Rectal smooth muscle tissue (tissue), 1 donor: ENCODE data around the gene ZNF282.

Source experiments
- H3K27ac ChIP-seq: one replicate; pipeline ENCODE4 v1.7.0; 2013; ENCODE audit warnings: low read depth, low read length, inconsistent platforms
- H3K27me3 ChIP-seq: one replicate; pipeline ENCODE4 v1.7.0; 2013; ENCODE audit warnings: low read length; ENCODE audit not compliant: control insufficient read depth, insufficient read depth
- H3K36me3 ChIP-seq: one replicate; pipeline ENCODE4 v1.7.0; 2013; ENCODE audit warnings: low read length; ENCODE audit not compliant: control insufficient read depth, insufficient read depth
- H3K4me1 ChIP-seq: one replicate; pipeline ENCODE4 v1.7.0; 2013; ENCODE audit warnings: low read length; ENCODE audit not compliant: control insufficient read depth, insufficient read depth
- H3K4me3 ChIP-seq: one replicate; pipeline ENCODE4 v1.7.0; 2013; ENCODE audit warnings: low read length
- H3K9ac ChIP-seq: one replicate; pipeline ENCODE4 v1.7.0; 2013; ENCODE audit warnings: low read length

The ZNF282 gene

GRCh38 chr7:149172534-149172920, 22.8 kb upstream of the ZNF282 start:
- H3K9ac ChIP-seq = no peak overlapping the region
- H3K27ac ChIP-seq = no peak overlapping the region
- H3K4me1 ChIP-seq = no peaks in the 10 kb centered on the region
- H3K4me3 ChIP-seq = no peak overlapping the region
- H3K27me3 ChIP-seq = no peaks in the 10 kb centered on the region
- H3K36me3 ChIP-seq = peaks cover 19% of the 10 kb centered on the region

- peaks cover 27% of the 10 kb centered on the region for H3K36me3 ChIP-seq
- H3K4me3 ChIP-seq = no peak overlapping the region
- H3K9ac ChIP-seq = no peak overlapping the region
Measured at GRCh38 chr7:149175150-149175549, 20.2 kb upstream of the ZNF282 start.

GRCh38 chr7:149179241-149179640, 16.1 kb upstream of the ZNF282 start:
- Histone ChIP-seq H3K4me3 (no peak overlapping the region), H3K4me1 (peaks cover 3% of the 10 kb centered on the region), H3K27ac (no peak overlapping the region), H3K9ac (no peak overlapping the region), H3K36me3 (peaks cover 26% of the 10 kb centered on the region), H3K27me3 (no peaks in the 10 kb centered on the region)

More at GRCh38 chr7:149175150-149175549, 20.2 kb upstream of the ZNF282 start:
- Histone ChIP-seq H3K27me3 (no peaks in the 10 kb centered on the region), H3K27ac (no peak overlapping the region), H3K4me1 (peaks cover 3% of the 10 kb centered on the region)

GRCh38 chr7:149180722-149181449, 14.5 kb upstream of the ZNF282 start:
- Histone ChIP-seq H3K36me3 (peaks cover 26% of the 10 kb centered on the region), H3K27ac (no peak overlapping the region), H3K4me3 (no peak overlapping the region), H3K9ac (no peak overlapping the region), H3K4me1 (peaks cover 3% of the 10 kb centered on the region), H3K27me3 (no peaks in the 10 kb centered on the region)

- H3K27ac ChIP-seq = no peak overlapping the region
- peaks cover 22% of the 10 kb centered on the region for H3K36me3 ChIP-seq
- H3K27me3 ChIP-seq = no peaks in the 10 kb centered on the region
- no peak overlapping the region for H3K9ac ChIP-seq
- H3K4me3 ChIP-seq = no peak overlapping the region
- H3K4me1 ChIP-seq = peaks cover 3% of the 10 kb centered on the region
Measured at GRCh38 chr7:149181450-149181790, 13.9 kb upstream of the ZNF282 start.

- no peak overlapping the region for H3K9ac ChIP-seq
- peaks cover 5% of the 10 kb centered on the region for H3K36me3 ChIP-seq
- no peak overlapping the region for H3K4me3 ChIP-seq
- H3K4me1 ChIP-seq = peaks cover 3% of the 10 kb centered on the region
- no peaks in the 10 kb centered on the region for H3K27me3 ChIP-seq
- no peak overlapping the region for H3K27ac ChIP-seq
Measured at GRCh38 chr7:149184274-149184673, 11.1 kb upstream of the ZNF282 start.

- H3K27ac ChIP-seq = no peak overlapping the region
Measured at GRCh38 chr7:149188213-149188612, 7.1 kb upstream of the ZNF282 start.

GRCh38 chr7:149188637-149189259, 6.6 kb upstream of the ZNF282 start:
- H3K9ac ChIP-seq = no peak overlapping the region
- no peak overlapping the region for H3K4me3 ChIP-seq

More at GRCh38 chr7:149188213-149188612, 7.1 kb upstream of the ZNF282 start:
- Histone ChIP-seq H3K4me1 (no peaks in the 10 kb centered on the region), H3K27me3 (no peaks in the 10 kb centered on the region), H3K9ac (no peak overlapping the region), H3K36me3 (no peaks in the 10 kb centered on the region), H3K4me3 (no peak overlapping the region)

GRCh38 chr7:149191851-149192250, 3.5 kb upstream of the ZNF282 start:
- H3K27ac ChIP-seq = no peak overlapping the region
- H3K36me3 ChIP-seq = no peaks in the 10 kb centered on the region
- no peak overlapping the region for H3K9ac ChIP-seq
- H3K4me1 ChIP-seq = no peaks in the 10 kb centered on the region
- H3K27me3 ChIP-seq = no peaks in the 10 kb centered on the region
- H3K4me3 ChIP-seq = no peak overlapping the region

More at GRCh38 chr7:149188637-149189259, 6.6 kb upstream of the ZNF282 start:
- H3K27me3 ChIP-seq = no peaks in the 10 kb centered on the region
- no peaks in the 10 kb centered on the region for H3K4me1 ChIP-seq
- no peaks in the 10 kb centered on the region for H3K36me3 ChIP-seq
- H3K27ac ChIP-seq = no peak overlapping the region

GRCh38 chr7:149194799-149195179, 557 bp upstream of the ZNF282 start:
- no peak overlapping the region for H3K27ac ChIP-seq
- peaks cover 11% of the 10 kb centered on the region for H3K36me3 ChIP-seq
- peak overlapping the region; percentile 86 for H3K4me3 ChIP-seq
- H3K27me3 ChIP-seq = no peaks in the 10 kb centered on the region
- no peak overlapping the region for H3K9ac ChIP-seq
- no peaks in the 10 kb centered on the region for H3K4me1 ChIP-seq

GRCh38 chr7:149196151-149196704, 882 bp downstream of the ZNF282 start:
- no peaks in the 10 kb centered on the region for H3K4me1 ChIP-seq
- H3K36me3 ChIP-seq = peaks cover 20% of the 10 kb centered on the region
- H3K4me3 ChIP-seq = peak overlapping the region; percentile 86
- H3K9ac ChIP-seq = peak overlapping the region; percentile 79
- H3K27me3 ChIP-seq = no peaks in the 10 kb centered on the region
- H3K27ac ChIP-seq = peak overlapping the region; percentile 67

- H3K4me1 ChIP-seq = no peaks in the 10 kb centered on the region
- H3K27ac ChIP-seq = peak overlapping the region; percentile 67
- no peak overlapping the region for H3K9ac ChIP-seq
- peaks cover 20% of the 10 kb centered on the region for H3K36me3 ChIP-seq
- H3K27me3 ChIP-seq = no peaks in the 10 kb centered on the region
- H3K4me3 ChIP-seq = peak overlapping the region; percentile 86
Measured at GRCh38 chr7:149196705-149197171, 1.4 kb downstream of the ZNF282 start.
